ENCODE data around the gene RCVRN. TPM values are rescaled to one million over a fixed set of nuclear protein-coding genes. Genes with fewer than 3 reads are reported as not detected.

RCVRN gene
- total RNA-seq, 2 experiments from 2014 or later, result not detected

GRCh38 chr17:9913476-9913875, 8.4 kb upstream of the RCVRN start:
- POLR2A ChIA-PET, result no interaction called here
- intact Hi-C loops (cut with micrococcal nuclease), result no loop called here
- no peaks in the 10 kb centered on the region for H3K4me1 Mint-ChIP-seq (ENCODE audit: low read depth)
- no peak for DNase-seq
- H3K9me3 Mint-ChIP-seq, result no peaks in the 10 kb centered on the region
- H3K27ac Mint-ChIP-seq, result no peak overlapping the region
- no peak for ATAC-seq
- H3K36me3 Mint-ChIP-seq (ENCODE audit: low read depth), result no peaks in the 10 kb centered on the region
- CTCF ChIA-PET, result no interaction called here
- TF ChIP-seq, protein P1, sequence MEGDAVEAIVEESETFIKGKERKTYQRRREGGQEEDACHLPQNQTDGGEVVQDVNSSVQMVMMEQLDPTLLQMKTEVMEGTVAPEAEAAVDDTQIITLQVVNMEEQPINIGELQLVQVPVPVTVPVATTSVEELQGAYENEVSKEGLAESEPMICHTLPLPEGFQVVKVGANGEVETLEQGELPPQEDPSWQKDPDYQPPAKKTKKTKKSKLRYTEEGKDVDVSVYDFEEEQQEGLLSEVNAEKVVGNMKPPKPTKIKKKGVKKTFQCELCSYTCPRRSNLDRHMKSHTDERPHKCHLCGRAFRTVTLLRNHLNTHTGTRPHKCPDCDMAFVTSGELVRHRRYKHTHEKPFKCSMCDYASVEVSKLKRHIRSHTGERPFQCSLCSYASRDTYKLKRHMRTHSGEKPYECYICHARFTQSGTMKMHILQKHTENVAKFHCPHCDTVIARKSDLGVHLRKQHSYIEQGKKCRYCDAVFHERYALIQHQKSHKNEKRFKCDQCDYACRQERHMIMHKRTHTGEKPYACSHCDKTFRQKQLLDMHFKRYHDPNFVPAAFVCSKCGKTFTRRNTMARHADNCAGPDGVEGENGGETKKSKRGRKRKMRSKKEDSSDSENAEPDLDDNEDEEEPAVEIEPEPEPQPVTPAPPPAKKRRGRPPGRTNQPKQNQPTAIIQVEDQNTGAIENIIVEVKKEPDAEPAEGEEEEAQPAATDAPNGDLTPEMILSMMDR (IDR thresholded peaks at IDR 0.05), result no peak
- peaks cover 3% of the 10 kb centered on the region for H3K27me3 Mint-ChIP-seq
- no peak overlapping the region for H3K4me3 Mint-ChIP-seq

GRCh38 chr17:9912121-9913099, 7.3 kb upstream of the RCVRN start:
- Mint-ChIP-seq H3K4me1 (ENCODE audit: low read depth) (no peaks in the 10 kb centered on the region), H3K9me3 (no peaks in the 10 kb centered on the region), H3K27ac (no peak overlapping the region), H3K36me3 (ENCODE audit: low read depth) (no peaks in the 10 kb centered on the region), H3K27me3 (peaks cover 3% of the 10 kb centered on the region), H3K4me3 (no peak overlapping the region)
- TF ChIP-seq, protein P1 (IDR thresholded peaks at IDR 0.05), result no peak
- ATAC-seq (no peak), DNase-seq (no peak)
- ChIA-PET CTCF (interaction anchor here (1.0 kb wide), 1 partner anchor 22 kb away, joined by 3 read pairs; no protein-coding TSS in a partner anchor), POLR2A (no interaction called here)
- intact Hi-C loops (cut with micrococcal nuclease), result no loop called here

GRCh38 chr17:9911089-9911488, 6.0 kb upstream of the RCVRN start:
- H3K4me1 Mint-ChIP-seq (ENCODE audit: low read depth), result no peaks in the 10 kb centered on the region
- intact Hi-C loops (cut with micrococcal nuclease), result no loop called here
- H3K36me3 Mint-ChIP-seq (ENCODE audit: low read depth), result no peaks in the 10 kb centered on the region
- H3K4me3 Mint-ChIP-seq, result no peak overlapping the region
- CTCF ChIA-PET, result interaction anchor here (1.0 kb wide), 1 partner anchor 21 kb away, joined by 3 read pairs; no protein-coding TSS in a partner anchor
- TF ChIP-seq, protein P1 (IDR thresholded peaks at IDR 0.05), result no peak
- peaks cover 3% of the 10 kb centered on the region for H3K27me3 Mint-ChIP-seq
- H3K27ac Mint-ChIP-seq, result no peak overlapping the region
- H3K9me3 Mint-ChIP-seq, result no peaks in the 10 kb centered on the region
- ATAC-seq (no peak), DNase-seq (no peak)
- POLR2A ChIA-PET, result no interaction called here

GRCh38 chr17:9908649-9909042, 3.6 kb upstream of the RCVRN start:
- Mint-ChIP-seq H3K36me3 (ENCODE audit: low read depth) (no peaks in the 10 kb centered on the region), H3K4me1 (ENCODE audit: low read depth) (no peaks in the 10 kb centered on the region), H3K27me3 (peaks cover 3% of the 10 kb centered on the region), H3K9me3 (no peaks in the 10 kb centered on the region), H3K27ac (no peak overlapping the region), H3K4me3 (no peak overlapping the region)
- POLR2A ChIA-PET, result no interaction called here
- DNase-seq (no peak), ATAC-seq (no peak)
- CTCF ChIA-PET, result no interaction called here
- intact Hi-C loops (cut with micrococcal nuclease), result loop anchor here (10.0 kb wide), 1 partner anchor 64 kb away; no protein-coding TSS in a partner anchor
- TF ChIP-seq, protein P1 (IDR thresholded peaks at IDR 0.05), result no peak

All from activated CD8-positive, alpha-beta T cell treated with anti-CD3 and anti-CD28 coated beads for 36 hours (primary cell).